ENCODE measurements around the gene OSBPL6.
"Not testable (repeated sequence)": the region's sequence is repeated elsewhere in the genome, so short reads cannot be mapped to it uniquely, and the experiment has no call there.

Gene OSBPL6

DNA sequence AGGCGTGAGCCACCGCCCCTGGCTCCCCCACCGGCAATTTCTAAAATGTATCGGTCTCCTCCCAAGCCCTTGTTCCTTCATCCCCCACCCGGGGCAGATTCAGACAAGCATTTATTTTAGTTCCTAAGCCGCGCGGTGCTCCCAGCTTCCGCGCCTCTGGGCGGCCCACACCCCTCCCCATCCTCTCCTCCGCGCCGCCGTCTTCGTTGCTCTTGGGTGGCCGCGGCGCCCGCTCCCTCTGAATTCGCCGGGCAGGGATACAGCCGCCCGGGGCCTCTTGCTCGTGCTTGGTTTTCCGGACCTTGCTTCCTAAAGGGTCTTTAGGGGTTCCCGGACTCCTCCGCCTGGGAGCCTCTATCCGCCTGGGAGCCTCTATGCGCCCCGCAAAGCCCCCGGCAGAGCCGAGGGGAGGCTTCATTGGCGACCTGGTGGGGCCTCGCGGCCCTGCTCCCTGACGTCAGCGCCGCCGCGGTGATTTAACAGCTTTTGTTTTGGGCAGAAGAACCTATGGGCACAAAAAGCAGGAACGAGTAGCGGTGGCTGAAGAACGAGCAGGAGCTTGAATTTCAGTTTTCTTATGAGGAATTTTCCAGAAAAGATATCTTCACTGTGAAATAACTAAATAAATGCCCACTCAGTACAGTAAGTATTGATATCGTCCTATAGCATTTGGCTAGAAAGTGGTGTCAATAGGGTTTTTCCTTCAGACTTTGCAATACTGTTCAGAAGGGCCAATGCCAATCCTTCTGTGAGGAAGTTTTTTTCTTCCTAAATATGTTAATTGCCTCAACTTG, 219.4 kb downstream of the OSBPL6 start:
- DNase-seq: peak; percentile 69

DNA sequence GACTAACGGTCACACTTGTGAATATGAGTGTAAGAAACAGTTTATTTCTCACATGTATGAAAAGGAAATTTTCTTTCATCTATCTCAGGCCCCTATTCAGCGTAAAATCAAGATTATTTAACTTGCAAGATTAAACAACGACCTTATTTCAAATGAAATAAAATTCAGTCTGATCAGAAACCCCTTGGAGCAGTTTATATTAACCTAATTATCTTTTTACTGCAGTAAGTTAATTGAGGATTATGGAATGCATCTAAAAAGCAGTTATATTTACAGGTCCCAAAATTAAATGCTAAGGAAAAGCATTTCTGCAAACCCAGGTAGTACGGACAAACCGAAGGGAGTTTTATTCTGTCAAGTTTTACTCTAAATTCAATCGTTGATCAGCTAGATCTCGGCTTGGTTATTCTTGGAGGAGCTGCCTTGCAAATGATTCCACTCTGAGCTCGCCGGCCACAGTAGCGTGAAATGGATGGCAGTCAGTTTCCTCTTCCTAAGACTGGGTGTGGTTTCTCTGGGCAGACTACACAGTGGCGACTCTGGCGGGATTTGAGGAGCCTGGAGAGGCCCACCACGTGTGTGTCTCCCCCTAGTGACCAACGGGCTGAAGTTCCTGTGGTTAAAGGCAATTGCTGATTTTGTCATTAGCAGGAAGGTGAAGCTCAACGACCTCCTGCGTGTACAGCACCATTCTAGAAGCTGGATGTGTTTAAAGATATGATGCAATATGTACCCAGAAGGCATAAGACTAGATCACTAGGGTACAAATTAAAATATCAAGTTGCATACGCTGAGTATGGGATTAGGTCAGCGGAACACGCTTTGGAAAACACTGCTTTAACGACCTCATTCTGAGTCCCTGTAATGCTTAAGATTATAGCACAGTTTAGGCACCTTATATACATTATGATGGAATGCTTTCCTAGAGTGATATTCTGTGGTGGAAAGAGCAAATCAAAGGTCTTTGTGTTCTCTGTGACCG, 220.2 kb downstream of the OSBPL6 start:
- peak; percentile 87 for DNase-seq

DNA sequence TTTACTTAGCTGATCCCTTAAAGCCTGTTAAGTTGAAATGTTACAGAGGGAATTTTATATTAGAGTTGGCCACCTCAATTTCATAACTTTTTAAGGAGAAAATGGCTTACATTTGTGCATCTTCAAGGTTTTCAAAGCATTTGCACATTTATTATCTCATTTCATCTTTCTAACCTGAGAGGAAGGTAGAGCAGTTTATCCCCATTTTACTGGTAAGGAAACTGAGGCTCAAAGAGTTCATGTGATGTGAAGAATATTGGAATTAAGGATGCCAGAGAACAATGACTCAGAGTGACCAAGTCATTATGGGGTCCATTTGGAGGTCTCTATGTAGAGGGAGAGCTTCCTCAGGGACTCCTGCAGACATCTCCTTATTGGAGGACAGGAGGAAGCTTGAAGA, 221.7 kb downstream of the OSBPL6 start:
- no peak for DNase-seq

DNA sequence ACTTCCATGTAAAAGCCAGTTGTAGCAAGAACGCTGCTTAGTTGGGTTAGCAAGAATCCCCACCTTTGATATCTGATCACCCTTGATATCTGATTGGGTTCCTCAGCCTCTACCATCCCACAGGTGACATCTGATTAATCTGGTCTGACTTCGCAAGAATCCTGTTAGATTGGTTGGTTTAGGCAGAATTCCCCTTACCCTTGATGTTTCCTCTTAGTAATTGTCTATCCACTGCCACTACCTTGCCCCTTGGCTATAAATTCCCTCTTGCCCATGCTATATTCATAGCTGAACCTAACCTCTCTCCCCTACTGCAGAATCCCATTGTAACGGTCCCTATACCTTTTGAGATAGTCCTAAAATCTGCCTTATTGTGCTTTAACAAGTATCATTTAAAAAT, 223.6 kb downstream of the OSBPL6 start:
- no peak for DNase-seq

DNA sequence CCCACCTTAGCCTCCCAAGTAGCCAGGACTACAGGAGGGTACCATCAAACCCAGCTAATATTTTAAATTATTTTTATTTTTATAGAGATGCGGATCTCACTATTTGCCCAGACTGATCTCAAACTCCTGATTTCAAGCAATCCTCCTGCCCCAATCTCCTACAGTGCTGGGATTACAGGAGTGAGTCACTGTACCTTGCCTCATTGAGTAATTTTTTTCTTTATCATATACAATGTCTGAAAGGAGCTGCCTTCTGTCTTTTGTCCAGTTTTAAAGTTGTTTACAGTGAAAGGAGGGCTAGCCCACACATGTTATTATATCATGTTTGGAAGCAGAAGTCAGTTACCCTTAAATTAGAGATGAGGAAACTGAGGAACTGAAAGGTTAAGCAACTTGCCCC, 224.1 kb downstream of the OSBPL6 start:
- DNase-seq: no peak

DNA sequence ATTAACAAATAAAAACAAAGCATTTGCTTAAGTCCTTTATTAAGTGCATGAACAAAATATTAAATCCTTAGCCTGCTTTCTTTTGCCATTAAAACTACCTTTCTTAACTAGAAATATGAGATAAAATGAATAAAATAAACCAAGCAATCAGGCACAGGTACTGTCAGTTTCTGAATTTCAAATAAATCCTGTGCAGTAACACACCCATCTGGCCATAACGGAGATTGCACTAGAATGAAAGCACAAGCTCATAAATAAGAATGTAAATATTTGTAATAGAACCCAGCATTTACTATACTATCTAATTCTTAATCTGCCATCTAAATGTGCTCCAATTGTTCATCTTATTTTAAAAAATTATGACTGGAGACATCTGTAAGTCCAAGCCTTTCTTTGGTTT, 224.8 kb downstream of the OSBPL6 start:
- DNase-seq: no peak

DNA sequence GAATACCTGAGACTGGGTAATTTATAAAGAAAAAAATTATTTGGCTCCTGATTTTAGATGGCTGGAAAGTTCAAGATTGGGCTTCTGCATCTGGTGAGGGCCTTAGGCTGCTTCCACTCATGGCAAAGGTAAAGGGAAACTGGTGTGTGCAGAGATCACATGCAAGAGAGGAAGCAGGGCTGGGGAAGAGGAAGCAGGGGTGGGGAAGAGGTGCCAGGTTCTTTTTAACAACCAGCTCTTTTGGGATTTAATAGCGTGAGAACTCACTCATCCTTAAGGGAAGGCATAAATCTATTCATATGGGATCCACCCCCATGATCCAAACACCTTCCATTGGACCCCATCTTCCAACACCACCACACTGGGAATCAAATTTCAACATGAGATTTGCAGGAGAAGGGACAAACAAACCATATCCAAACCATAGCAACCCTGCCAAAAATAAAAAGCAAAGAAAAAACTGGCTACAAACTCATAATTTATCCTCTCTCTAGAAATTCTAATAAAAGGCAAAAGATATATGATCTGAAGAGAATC, 226.2 kb downstream of the OSBPL6 start:
- DNase-seq: peak; percentile 5

DNA sequence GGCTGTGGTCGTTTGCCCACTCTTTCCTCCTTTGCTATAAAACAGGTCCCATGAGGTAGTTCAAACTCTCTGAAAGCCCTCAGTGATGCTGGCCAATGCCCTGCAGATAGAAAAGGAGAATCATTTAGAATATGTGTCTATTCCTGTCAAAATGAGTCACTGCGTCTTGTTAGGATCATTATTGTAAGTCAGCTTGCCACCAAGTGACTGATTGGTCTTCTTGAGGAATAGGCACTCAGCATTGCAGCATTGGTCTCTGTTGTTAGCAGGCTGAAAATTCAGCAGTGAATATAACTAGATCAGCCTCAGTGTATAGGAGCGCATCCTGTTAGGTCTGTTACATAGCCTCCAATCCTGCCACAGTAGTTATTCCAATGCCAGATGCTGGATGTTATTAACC, 227.8 kb downstream of the OSBPL6 start:
- no peak for DNase-seq

DNA sequence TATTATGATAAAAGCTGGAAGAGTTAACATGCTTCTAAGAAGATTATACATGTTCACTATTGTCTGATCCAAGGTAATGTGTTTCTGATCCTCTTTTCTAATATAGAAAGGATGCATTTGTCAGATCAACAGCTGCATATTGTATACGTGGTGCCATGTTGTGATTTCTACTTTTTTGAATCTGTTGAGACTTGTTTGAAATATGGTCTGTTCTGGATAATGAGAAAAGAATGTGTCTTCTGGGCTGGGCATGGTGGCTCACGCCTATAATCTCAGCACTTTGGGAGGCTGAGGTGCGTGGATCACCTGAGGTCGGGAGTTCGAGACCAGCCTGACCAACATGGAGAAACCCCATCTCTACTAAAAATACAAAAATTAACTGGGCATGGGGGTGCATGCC, 229.4 kb downstream of the OSBPL6 start:
- DNase-seq: not testable (repeated sequence)

DNA sequence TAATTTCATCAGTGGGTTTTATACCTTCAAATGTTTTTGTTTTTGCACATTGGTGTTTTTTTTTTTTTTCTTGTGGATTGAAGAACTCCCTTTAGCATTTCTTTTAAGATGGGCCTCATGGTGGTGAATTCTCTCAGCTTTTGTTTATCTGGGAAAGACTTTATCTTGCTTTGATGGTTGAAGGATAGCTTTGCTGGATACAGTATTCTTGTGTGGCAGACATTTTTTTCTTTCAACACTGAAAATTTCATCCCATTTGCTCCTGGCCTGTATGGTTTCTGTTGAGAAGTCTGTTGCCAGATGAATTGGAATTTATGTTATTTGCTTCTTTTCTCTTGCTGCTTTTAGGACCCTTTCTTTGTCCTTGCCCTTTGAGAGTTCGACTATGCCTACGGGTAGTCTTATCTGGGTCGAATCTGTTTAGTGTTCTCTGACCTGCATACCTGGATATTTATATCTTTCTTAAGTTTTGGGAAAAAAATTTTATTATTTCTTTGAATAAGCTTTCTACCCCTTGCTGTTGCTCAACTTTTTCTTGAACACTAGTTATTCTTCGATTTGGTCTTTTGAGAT, 231.0 kb downstream of the OSBPL6 start:
- no peak for DNase-seq

DNA sequence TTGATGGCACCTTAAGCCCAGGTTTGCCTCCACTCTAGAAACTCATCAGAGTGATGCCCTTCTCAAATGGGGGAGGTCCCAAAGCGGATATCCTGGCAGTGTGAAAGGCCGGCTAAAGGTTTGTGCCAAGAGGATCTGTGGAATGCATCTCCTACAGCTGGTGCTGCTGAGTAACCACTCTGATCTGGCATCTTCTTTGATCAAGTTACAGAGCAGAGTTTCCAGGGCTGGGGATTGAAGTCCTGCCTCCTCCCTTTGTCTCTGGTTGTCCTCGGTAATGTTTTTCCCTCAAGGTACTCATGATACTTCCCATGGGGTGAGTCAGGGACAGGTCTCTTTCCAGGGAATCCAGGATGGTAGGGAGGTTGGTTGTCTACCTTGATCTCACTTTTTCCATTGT, 232.1 kb downstream of the OSBPL6 start:
- DNase-seq: no peak

DNA sequence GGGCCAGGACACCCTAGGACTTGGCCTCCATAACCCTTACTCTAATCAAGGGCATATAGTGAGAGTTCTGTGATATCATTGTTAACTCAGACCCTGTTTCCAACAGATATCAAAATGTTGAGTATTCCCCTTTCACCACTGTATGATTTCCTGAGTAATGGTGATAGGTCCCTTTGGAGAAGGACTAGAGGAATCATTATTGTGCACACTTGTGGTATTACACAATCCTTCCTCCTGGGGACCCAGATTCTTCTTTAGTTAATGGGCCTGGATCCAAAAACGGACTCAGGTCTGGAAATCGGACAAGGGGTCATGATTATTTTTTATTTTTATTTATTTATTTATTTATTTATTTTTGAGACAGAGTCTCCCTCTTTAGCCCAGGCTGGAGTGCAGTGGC, 233.1 kb downstream of the OSBPL6 start:
- no peak for DNase-seq

DNA sequence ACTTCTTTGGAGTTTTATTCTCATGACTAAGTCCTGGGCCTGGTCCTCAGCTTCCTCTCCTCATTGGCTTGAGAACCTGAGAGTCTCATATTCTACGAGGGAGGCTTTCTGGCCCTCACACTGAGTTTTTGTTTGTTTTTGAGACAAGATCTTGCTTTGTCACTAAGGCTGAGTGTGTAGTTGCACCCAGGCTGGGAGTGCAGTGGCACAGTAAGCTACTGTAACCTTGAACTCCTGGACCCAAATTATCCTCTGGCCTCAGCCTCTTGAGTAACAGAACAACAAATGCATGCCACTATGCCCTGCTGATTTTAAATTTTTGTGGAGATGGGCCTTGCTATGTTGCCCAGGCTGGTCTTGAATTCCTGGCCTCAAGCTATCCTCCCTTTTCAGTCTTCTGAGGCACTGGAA, 234.1 kb downstream of the OSBPL6 start:
- DNase-seq: no peak

DNA sequence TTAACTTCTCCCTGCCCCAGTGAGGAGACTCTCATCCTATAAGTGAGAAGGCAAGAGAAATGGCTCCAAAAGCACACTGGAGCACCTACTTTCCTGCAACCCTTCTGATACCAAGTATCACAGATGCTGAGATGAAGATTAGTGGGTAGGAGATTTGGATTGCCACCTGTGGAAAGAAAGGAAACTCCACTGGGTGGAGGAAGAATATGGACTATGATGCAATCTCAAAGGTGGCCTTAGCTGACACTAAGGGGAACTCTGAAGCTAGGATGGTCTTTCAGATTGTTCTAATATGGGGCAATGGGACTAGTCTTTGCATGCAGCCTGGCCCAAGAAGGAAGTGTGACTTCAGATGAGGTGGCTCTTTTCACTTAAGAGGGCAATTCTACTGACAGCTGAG, 235.0 kb downstream of the OSBPL6 start:
- no peak for DNase-seq

DNA sequence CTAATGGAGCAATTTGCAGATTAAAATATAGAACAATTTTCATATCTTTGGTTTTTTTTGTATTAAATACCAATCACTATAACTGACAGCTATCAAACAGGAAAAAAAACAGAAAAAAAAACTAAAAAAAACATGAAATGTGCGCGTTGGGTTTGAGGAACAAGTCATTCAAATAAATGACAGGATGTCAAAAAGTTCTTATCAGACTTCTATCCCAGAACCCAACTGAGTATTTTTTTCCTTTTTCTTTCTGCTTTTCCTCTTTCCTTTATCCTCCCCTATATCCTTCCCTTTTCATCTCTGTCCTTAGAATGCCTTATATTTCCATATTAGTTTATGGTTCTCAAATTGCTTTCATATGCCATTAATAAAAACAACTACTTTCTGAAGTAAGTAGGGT, 242.3 kb downstream of the OSBPL6 start:
- no peak for DNase-seq

DNA sequence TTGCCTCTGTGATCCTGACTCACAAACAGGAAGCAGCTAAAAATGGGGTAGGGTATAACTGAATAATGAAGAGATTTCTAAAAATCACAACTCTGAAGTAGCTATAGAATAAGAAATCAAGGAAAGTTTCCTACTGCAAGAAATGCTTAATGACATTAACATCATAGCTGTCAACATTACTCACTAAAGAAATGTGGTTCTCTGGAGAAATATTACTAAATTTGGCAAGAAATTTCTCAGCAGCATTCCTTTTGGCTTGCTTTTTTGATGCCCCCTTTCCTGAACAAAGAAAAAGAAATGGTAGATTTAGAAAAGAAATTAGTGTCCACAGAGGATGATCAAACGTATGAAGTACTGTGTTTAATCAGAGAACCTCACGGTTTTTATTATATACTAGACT, 247.1 kb downstream of the OSBPL6 start:
- no peak for DNase-seq

DNA sequence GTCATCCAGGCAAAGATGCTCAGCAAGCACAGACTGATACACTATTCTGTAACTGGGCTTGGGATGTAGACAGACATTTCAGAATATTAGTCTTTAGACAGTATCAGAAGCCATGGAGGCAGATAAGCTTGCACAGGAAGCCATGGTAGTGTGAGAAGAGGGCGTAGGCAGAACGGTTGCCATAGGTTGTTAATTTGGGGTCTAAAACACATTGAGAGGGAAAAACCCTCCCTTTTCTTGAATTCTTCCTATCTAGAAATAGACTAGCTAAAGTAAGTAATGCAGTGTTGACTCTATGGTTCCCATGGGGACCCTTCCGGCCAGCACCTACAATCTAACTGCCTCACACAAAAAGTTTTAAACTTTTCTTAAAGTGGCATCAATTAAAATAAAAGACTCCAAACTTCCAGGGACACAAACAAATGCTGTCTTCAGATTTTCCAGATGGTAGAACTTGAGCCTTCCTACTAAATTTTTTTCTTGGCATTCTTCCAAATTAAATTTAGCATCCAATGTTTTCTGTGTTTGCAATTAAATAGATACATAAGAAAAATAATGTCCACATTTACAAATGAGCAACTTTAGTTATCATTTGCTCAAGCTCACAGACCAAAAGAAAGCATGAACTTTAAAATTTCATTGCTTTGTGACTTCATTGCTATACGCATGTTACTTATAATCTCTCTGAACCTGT, 254.8 kb downstream of the OSBPL6 start:
- no peak for DNase-seq

DNA sequence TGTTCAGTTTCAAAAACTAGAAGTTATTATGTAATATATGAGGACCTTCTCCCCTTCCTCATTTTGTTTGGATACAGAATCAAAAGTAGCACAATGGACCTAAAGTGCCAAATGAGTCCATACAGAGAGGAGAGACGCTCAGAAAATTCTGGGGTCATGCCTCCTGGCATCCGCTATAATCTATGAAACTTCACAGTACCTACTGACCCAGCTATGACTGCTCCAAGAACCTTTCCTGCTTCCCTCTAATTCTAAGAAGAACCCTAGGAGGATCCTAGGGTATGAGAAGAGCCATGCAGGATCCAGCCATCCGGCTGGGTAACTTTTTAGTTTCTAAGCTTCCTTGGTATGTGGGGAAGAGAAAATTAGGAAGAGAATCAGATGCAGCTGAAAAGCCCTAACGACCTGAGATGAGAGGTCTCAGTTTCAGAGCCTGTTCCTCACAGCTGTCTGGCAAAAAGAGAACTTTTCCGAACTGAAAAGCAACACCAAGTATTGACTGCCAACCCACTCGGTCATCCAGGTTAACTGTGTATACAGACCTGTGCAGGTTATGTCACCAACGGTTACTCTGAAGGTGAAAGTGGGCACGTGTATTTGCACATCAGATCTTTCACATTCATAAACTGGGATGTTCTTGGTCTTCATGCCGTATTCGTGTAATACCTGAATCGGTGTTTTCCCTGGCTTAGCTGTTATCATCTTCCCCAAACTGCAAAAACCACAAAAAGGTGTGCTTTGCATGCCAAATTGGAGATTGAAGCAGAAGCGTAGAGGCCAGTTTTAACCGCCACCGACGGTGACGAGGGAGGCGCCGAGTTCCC, 255.6 kb downstream of the OSBPL6 start:
- DNase-seq: no peak

DNA sequence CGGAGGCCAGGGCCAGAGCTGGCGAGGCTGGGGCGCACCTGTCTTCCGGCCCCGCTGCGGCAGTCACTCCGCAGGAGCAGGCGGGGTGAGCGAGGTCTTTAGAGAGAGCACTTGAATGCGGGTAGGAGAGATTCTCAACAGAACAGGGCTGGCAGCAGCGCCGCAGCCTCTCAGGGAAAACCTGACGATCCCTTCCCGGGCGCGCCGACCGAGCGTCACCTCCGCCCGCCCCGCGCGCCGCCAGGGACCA, 256.1 kb downstream of the OSBPL6 start:
- DNase-seq: no peak

DNA sequence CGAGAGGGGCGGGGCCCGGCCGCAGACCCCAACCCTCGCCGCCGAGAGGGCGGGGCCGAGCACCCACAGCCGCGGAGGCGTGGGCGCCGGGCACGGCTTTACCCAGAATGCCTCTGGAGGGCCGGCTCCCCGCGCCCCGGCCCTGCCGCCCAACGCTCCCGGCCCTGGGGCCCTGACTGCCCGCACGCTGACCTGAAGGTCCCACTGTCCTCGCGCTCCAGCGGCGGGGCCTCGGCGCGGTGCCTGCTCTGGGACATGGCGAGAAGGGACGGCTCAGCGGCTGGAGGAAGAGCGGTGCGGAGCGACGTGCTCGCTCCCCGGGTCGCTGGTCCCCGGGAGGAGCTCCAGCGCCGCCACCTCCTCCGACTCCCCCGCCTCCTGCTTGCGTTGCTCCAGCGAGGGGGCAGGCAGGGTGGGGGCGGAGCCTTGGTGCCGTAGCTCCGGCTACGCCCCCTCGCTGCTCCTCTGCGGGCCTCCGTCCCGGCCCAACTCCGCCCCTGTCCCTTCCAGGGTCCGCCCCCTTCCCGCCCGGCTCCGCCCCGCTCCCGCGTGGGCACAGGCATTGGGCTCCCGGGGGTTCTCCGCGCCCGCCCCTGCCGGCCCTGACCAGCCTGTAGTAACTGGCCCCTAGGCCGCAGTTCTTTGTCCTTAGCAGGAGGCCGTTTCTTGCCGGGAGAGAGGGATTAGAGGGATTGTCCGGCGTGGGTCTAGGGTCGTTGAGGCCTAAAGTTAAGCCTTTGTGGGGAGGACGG, 256.6 kb downstream of the OSBPL6 start, which contains the start of the genes PJVK and PRKRA:
Gene PJVK, plus strand, starts transcription at position 605 of the 752 bp plus-strand sequence. CDS start 2,032 bp downstream, outside the sequence.
Gene PRKRA, minus strand, starts transcription at position 402 of the 752 bp plus-strand sequence. Its CDS starts 145 bp downstream, at position 257.
- DNase-seq: peak; percentile 97

DNA sequence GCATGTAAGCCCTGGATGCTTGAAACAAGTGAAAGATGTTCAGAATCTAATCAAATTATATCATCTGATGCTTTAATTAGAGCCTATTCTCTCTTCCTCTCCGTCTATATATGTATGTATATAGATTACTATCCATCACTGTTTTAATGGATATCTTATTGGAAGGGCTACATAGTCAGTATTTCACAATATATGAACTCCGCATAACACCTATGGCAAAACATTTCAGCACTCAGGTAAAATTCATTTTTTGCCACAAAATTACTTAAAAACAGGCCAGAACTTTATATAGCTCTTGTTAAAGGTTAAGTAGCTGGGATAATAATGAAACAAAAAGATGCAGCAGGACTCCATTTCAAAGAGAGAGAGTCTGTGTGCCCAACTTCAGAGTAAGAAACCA, 258.0 kb downstream of the OSBPL6 start:
- DNase-seq: no peak
